GM11168 (cell line): ENCODE data around the gene GOLGA1.

Experiments
- in situ Hi-C: fragments of 300-500 bp; cut with MboI; formaldehyde crosslinking; loops from one replicate; pipeline ENCODE4 v1.12.0; 2022; ENCODE audit warnings: low sequenced_read_pairs; ENCODE audit not compliant: unreplicated experiment

The GOLGA1 gene

DNA sequence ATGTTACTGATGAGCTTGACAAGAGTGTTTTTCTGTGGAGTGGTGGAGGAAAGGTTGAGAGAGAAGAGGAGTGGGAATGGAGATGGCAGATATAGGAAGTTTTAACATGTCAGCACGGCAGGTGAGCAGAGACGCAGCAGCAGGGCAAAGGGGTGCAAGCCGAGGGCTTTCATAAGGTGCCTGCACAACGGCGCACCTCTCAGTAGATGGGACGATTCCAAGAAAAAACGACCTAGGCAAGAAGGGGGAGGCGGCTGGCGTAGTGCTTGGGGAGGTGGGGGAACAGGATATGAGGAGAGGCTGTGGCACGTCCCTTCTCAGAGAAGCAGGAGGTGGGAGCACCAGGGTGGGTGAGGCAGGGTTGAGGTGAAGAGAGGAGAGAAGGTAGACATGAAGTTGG is 54.4 kb downstream of the GOLGA1 start:
- in situ Hi-C loops = no loop called here

DNA sequence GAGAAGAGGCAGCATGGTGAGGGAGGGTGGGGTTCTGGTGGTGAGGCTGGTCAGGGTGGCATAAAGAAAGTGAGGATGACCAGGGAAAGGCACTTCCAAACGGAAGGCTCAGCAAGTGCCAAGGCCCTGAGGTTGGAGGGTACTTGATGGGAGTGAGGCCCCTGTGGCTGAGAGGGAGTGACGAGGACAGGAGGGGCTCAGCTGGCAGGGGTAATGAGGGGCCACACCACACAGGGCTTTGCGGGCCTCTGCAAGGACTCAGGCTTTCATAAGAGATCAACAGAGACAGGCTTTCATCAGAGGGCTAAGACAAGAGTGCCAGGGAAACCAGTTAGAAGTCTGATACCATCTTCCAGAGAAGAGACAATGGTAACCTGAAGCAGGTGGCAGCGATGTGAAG is 55.3 kb downstream of the GOLGA1 start:
- in situ Hi-C loops = no loop called here

DNA sequence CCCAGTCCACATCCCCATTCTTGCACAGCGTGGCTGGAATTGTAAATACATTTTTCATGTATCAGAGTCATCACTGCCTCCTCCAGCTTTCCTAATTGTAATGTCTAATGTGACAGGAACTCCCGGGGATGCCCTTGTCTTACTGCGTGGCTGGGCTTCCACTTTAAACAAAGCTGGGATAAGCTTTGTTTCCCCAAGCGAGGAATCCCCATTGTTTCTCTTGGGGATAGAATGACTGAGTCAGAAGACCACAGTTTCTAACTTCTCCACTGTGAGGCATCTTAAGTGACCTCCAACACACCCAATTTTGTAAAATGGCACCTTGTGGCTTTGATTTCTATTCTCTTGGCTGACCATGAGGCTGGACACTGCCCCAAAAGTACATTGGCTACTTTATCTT is 56.5 kb downstream of the GOLGA1 start:
- in situ Hi-C loops = no loop called here

DNA sequence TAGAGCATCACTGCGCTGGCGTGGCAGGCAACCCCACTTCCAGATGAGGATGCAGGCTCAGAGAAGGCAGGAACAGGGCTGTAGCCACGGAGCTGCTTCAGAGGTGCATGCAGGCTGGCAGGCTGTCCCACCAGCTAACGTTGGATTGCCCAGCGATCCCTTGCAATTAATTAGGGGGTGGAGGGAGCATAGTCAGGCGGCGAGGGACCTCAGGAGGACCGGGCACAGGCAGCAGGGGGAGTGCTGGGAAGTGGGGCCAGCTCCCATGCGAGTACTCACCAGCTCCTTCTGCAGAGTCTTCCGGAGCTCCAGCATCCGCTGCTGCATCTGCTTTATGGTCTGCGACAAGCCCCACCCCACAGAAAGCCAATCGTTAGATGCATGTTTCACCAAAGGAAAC is 58.7 kb downstream of the GOLGA1 start:
- in situ Hi-C loops = no loop called here

DNA sequence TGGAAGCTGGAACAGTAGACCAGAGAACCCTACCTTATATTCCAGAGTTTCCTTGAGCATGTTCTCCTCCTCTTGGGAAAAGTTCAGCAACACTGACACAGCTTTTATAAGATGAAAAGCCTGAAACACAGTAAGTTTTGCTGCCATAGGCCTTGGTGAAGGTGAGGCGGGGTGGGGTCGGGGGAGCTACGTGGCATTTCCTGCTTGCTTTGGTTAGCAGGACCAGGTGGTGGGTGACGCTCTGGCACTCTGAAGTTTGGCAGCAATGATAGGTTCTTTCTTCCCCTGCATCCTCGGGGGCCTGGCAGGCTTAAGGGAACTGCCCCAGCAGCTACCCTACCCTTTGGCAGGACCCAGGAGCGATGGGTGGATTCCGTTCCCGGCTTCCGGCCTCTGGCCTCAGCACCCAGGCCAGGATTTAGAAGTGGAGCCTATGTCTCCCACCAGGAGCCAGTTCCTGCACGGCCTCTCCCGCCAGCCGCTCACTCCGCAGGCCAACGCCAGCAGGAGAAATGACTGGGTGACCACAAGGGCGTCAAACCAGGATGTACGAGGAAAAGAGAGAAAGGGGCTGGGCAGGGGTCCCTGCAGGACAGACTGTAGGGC is 59.6 kb downstream of the GOLGA1 start:
- in situ Hi-C loops = no loop called here

DNA sequence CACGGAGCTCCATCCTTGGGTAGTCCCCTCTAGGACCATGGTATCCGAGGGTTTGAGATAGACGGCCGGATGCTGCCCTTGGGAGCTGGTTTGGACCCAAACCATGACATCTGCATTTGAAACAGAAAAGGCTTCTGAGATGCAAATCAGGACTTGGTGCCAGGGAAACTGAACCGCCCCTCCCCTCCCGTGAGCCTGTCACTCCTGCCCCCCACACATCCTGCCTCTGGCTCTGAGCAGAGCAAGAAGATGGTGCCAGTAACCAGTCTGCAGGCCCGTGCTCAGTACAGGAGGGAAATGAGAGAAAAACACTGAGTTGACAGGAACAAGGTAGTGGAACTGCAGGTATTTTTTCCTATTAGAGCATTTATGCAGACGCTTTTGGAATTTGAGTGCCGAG is 60.4 kb downstream of the GOLGA1 start:
- in situ Hi-C loops = no loop called here

DNA sequence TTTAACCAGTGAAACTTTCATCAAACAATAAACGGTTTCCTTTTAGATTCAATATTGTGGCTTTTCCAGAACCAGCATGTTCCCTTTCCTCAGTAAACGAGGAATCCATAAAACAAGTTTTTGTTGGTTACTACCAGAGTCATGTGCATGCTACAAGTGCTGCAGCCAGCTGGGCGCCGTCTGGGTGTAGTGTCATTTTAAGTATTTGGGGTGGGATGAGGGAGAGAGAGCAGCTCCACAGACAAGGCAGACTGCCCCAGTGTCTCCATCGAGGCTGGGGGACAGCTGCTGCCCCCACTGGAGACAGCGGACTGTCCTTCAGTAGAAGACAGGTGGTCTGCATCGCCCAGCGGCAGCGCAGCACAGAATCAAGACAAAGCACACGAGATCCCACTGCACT is 61.7 kb downstream of the GOLGA1 start:
- in situ Hi-C loops = no loop called here

DNA sequence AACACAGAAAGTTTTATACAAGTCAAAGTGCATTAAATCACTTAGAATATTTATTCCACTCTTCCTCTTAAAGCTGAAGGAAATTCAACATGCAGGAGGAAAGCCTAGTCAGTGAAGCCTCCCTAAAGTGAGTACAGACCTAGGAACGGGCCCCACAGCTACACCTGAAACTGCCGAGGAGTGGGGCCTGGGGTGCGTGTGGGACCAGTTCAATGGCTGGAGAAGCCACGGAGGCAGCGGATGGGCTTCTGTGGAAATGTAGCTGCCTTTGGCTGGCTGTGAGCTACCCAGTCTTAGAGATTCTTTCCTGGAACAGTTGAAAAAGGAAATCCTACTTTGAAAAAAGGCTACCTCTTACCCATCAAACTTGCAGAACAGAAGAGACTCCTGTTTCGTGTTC is 62.4 kb downstream of the GOLGA1 start:
- in situ Hi-C loops = no loop called here

DNA sequence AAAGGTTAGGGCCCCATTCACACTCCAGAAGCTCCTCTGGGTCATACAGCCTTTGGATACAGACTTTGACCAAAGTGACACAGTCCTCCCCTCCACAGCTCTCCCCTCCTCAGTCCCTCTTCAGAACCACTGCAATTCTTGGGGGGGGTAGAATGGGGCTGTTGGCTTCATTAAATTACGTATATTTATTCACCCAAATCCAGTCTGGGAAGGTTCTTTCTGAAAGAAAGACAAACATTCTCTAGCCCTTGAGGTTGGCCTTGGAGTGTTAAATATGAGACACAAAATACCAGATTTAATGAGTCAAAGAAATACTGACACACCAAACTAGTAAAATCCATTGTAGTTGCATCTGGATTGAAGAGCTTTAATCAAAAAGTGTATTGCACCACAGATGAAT is 62.9 kb downstream of the GOLGA1 start:
- in situ Hi-C loops = no loop called here

DNA sequence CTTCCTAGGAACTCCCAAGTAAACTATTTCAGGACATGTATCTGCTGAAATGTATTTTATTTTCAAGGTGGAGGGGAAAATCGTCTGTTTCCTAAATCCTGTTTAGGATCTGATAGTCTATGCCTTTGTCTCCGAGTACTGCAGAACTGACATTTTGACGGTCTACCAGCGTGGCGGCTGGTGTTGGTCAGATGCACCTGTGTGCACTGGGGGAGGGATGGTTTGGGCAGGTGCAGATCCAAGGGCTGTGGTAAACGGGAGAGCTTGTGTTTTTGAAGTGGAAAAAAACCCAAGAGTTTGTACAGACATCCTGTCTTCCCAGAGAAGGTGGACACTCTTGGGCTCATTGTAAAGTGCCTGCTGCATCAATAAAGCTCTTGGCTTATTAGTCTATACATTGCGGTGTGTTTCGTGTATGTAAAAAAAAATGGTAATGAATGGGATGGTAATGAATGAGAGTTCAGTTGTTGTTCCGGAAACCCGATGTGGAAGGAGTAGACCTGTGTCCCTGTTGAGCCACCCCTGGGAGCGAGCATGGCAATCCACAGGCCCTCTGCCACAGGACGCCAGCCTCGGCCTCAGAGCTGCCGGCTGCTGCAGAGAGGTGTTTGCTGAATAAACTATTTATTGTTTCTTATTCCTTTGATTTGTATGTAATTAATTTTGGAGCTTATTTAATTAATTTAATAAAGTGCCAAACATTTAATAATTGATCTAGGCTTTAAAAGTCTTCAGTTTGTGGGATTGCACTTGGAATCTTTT is 63.7 kb downstream of the GOLGA1 start:
- in situ Hi-C loops = no loop called here

DNA sequence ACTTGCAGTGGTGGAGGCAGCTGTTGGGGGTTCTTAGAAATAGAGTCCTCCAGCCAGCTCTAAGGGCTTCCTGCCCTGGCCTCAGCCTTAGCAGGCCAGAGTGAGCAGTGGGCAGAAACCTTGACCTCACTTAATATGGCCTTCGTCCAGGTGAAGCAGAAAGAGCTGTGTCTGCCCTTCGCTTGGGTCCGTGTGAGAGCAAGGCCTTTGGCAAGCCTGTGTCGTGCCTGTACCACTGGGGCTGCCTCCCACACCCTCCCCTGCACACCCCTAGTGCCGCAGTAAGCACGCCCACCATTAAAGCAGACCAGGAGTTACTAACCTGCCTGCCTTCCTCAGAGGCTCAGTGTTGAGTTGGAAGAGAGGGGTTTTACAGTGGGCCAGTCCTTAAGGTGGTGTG is 65.4 kb downstream of the GOLGA1 start:
- in situ Hi-C loops = no loop called here

DNA sequence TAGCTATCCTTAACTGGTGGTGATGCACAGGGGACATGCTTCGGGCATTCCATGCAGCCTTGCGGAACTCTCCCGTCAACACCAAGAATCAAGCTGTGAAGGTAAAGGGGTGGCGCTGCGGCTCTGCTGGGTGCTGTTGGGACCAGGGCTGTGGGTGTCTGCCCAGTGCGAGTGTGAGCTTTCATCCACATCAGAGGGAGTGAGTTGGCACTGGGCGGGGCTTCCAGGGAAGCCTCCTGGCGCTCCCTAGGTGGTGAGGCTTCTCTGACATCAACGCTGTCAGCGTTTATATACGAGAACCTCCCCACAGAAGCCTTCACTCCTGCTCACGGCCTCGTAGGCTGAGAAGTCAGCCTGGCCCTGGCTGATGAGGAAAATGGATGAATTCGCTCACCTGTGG is 67.2 kb downstream of the GOLGA1 start:
- in situ Hi-C loops = no loop called here

DNA sequence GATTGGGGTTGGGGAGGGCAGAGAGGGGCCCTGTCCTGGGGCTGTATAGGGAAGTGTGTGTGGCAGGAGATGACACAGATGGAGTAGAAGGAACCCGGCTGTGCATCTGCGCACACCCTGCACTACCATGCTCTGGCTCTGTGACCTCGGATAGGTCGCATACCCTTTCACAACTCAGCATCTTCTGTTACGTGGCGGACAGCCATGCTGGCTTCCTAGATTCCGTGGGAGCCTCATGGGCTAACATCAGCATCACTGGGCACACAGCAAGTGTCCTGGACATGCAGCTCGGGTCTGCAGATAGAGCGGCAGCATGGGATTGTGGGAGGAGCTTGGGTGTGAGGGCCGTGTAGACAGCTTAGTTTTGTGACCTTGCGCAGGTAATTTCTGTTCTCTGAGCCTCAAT is 69.7 kb downstream of the GOLGA1 start:
- in situ Hi-C loops = no loop called here

DNA sequence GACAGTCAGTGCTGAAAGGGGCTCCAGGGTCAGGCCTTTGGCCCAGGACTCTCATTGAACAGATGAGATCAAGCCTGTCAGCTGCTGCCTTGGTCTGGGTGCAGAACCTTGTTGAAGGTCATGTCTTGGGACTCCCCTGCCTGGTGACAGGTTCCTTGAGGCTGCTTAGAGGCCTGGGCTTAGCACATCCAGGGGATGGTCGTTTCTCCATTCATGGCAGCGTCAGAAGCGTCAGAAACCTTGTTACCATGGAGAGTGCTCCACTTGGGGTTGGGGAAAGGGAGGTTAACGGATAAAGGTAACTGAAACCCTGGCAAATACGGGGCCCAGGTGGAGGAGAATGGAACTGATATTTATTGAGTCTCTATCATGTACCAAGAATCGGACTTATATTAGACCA is 70.2 kb downstream of the GOLGA1 start:
- in situ Hi-C loops = no loop called here

DNA sequence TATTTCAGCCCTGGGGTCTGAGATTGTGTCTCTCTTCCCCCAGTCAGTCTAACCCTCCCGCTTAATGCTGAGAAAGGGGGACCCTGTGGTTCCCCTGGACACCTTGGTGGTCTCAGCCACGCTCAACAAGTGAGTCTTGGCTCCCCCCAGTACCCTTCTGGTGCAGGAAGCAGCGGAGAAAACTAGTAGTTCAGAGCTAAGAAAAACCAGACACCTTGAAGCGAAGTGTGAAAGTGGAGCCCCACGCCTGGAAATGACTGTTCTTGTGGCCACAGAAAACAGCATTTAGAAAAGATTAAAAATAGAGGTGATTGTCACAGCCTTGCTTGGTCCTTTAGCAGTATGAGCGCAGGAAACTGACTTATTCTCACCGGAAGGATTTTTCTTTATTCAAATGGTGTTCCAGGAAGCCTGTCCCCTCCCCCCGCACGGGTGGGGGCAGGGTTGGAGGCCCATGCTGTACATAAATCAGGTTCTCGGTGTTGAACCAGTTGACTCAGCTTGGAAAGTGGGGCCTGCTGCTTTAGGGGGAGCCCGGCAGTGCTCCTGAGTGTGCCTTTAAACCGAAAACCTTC is 70.8 kb downstream of the GOLGA1 start:
- in situ Hi-C loops = no loop called here

DNA sequence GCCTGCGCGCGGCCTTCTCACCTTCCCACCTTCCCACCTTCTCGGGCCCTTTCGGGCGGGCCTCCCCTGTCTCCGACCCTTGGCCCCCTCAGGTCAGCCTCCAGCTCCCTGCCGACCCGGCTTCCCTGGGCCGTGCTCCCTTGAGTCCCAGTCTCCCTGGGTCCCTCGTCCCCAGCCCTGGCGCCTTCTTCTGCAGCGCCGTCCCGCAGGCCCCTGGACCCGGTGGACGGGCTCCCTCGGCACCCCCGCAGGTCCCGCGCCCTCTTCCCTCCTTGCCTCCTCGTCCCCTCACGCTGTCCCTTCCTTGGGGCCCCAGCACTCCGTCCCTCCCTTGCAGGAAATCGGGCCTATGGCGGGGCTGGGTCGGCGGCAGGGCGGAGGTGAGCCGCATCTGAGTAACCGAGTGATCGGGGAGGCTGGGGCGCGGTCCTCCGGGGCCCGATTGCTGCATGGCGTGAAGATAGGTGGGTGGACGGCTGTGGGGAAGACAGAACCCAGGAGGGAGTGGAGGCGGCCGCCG is 71.4 kb downstream of the GOLGA1 start:
- in situ Hi-C loops = no loop called here

DNA sequence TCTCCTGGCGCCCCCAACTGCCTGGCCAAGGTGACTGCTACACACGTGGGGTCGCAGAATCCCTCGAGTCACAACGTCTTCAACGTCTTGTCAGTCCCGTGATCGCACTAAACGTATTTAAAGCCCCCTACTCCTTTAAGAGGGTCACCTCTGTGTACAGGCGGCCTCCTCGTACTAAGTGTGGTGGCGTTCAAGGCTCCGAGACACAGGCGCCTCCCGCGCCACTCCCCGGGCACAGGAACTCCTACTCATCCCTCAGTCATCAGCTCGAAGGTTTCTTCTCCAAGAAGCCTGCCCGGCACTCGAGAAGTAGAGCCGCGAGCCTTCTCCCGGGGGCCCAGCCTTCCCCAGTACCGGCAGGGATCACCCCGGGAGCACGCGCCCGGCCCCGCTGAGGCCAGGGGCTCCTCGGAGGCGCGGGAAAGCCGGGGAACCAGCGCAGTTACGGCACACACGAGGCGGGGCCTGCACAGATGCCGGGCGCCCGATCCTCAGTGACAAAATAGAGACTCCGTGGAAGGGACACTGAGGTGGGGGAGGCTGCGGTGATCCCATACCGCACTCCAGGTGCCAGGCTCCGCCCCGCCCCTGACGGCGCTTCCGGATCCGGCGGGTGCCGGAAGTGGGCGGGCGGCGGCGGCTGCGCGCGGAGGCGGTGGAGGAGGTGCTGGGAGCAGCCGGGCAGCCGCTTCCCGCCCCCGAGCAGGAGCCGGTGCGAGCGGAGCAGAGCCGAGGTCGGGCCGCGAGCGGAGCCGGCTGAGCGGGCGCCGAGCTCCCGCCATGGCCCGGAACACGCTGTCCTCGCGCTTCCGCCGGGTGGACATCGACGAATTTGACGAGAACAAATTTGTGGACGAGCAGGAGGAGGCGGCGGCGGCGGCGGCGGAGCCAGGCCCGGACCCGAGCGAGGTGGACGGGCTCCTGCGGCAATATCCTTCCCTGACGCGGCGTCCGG is 72.1 kb downstream of the GOLGA1 start:
- in situ Hi-C loops = no loop called here

DNA sequence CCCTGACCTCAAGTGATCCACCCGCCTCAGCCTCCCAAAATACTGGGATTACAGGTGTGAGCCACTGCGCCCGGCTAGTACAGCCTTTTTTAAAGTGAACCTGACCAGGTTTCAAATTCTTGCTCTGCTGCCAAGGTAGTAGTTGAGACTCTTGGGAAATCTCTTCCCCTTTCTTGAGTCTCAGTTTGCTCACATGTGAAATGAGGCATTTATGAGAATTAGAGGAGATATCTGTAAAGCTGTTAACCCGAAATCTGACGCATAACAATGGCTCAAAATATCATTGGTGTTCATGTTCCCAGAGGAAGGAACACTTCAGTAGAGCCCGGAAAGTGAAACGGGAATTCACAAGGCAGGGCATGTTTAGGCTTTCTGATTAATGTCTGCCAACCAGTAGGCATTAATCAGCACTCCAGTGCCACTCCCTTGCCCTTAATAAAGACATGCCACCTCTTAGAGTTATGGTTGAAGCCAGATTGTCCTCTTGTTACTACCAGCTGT is 77.5 kb downstream of the GOLGA1 start:
- in situ Hi-C loops = no loop called here

DNA sequence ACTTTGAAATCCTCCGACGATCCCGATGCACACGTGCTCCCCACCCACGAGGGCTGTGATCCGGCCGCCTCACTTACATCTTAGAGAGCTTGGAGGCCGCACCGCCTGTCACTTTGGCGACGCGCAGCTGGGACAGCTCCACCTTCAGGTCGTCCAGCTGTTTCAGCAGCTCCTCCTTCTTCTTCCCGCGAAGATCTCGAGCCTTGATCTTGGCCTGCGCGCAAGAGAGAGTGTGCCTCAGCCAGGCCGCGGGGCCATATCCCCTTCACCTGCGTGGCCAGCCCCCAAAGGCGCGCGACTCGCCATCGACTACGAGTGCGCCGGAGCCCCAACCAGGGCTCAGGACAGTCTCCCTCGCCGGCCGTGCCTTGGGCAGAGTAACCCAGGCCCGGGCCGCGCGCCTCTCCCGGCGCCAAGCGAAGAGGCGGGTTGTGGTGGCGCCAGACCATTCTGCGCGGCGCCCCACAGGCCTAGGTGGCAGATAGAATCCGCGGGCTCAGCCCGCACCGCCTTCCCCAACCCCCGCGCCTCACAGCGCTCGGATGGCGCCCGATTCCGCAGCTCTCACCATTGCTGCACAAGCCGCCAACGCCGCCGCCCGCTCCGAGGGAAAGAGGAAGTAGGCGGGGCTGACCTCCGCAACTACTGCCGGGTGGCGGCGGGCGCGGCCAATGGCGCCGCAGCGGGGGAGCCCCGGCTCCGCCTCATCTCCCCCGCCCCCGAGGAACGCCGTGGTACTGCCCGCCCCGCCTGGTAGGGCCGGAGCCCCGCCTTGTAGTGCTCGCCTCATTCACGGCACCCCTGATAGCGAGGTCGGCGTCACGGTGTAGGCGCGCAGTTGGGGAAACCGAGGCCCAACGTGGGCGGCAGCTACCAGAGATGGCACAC is 79.3 kb downstream of the GOLGA1 start, which contains the start of the genes ARPC5L and RPL35:
Gene ARPC5L (plus strand): TSS at position 789 of the 888 bp plus-strand sequence. CDS start 7,161 bp downstream, outside the sequence.
Gene RPL35 (minus strand): TSS at position 616 of the 888 bp plus-strand sequence. CDS start 45 bp downstream, at position 571.
- in situ Hi-C loops = no loop called here
